Bronchial epithelial cell (primary cell): ENCODE data around the gene FAT2. TPM values are rescaled to one million over a fixed set of nuclear protein-coding genes. Genes with fewer than 3 reads are reported as not detected.

Source experiments
- DNase-seq: peaks from one replicate; pipeline ENCODE4 v3.0.0-alpha.2; 2010; ENCODE audit warnings: low read depth
- FAIRE-seq: peaks from 2 replicates; lab custom pipeline; 2011; peaks lifted over from hg19 to GRCh38; lab: Jason Lieb, UNC
- H3K27me3 ChIP-seq: 2 replicates; pipeline ENCODE4 v1.5.1; 2011; ENCODE audit warnings: low read length; ENCODE audit not compliant: control insufficient read depth, insufficient read depth
- H3K36me3 ChIP-seq: 2 replicates; pipeline ENCODE4 v1.5.1; 2011; ENCODE audit warnings: low read length; ENCODE audit not compliant: control insufficient read depth, insufficient read depth
- H3K4me3 ChIP-seq: 2 replicates; pipeline ENCODE4 v1.5.1; 2011; ENCODE audit warnings: mild to moderate bottlenecking, low read depth, low read length, control low read depth
- total RNA-seq: library from RNA; depleted of rRNA; stranded (reverse); fragments of >200 nt; gene quantifications from 2 replicates; pipeline ENCODE4 v1.2.1, GENCODE V29; 2014
- TF ChIP-seq, protein P1 (sequence below): IDR thresholded peaks from 2 replicates; pipeline ENCODE4 v1.5.1; 2011; ENCODE audit warnings: mild to moderate bottlenecking, moderate library complexity, low read length, control low read depth, inconsistent platforms; ENCODE audit not compliant: insufficient read depth, severe bottlenecking

FAT2 gene
- total RNA-seq, 1 donor from 2014 or later = 34.2 TPM

DNA sequence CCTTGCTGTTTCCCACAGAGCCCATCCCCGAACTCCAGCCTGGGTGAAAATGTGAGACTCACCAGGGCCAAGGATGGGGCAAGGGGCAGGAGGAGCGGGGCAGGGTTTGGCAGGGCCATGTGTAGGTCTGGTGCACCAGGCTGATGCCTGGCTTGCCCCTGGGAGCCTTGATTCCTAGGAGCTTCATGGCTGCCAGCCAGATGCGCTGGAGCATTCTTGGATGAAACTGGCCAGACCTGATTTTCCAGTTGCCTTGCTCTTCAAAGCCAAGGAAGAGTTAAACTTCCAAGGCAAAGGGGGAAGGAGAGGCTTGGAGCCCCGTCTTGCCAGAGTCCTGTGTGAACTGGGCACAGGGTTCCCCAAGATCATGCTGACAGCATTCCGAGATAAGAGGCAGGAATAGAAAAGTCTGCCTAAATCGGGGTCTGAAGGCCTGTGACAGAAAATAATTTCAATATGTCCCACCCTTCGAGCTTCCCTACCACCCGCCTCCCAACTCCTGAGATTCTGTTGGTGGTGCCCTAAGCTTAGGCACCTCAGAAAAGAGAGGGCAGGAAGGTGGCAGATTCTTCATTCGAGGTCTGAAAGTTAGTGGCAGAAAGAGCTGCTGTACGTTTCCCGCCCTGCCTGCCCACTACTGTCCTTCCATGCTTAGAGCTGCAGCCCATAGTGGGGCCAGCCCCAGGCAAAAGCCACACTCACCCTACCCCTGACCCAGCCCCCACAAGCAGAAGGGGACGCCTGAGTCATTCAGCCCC, 20.4 kb downstream of the FAT2 start:
- TF ChIP-seq, protein P1, sequence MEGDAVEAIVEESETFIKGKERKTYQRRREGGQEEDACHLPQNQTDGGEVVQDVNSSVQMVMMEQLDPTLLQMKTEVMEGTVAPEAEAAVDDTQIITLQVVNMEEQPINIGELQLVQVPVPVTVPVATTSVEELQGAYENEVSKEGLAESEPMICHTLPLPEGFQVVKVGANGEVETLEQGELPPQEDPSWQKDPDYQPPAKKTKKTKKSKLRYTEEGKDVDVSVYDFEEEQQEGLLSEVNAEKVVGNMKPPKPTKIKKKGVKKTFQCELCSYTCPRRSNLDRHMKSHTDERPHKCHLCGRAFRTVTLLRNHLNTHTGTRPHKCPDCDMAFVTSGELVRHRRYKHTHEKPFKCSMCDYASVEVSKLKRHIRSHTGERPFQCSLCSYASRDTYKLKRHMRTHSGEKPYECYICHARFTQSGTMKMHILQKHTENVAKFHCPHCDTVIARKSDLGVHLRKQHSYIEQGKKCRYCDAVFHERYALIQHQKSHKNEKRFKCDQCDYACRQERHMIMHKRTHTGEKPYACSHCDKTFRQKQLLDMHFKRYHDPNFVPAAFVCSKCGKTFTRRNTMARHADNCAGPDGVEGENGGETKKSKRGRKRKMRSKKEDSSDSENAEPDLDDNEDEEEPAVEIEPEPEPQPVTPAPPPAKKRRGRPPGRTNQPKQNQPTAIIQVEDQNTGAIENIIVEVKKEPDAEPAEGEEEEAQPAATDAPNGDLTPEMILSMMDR = no peak
- peak; percentile 88 for FAIRE-seq
- H3K27me3 ChIP-seq = no peaks in the 10 kb centered on the region
- no peak overlapping the region for H3K4me3 ChIP-seq
- DNase-seq = peak; percentile 91
- H3K36me3 ChIP-seq = peaks cover 26% of the 10 kb centered on the region

DNA sequence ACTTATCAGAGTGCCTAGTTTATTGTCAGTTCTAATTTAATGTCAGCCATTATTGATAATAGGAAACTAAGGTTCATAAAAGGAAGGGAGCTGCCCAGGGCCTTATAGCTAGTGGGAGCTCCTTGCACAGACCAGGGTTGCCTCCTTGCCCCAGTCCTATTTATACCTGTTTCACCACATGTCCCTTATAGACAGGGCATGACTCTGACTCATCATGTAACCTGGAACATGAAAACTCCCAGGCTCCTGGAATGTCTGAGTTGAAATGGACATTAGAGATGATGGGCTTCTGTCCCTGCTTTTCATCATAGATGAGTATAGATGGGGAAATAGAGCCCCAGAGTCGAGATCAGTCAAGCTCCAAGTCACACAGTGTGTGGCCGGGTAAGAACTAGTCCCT, 21.1 kb downstream of the FAT2 start:
- DNase-seq (peak; percentile 91), FAIRE-seq (peak; percentile 79)
- peaks cover 28% of the 10 kb centered on the region for H3K36me3 ChIP-seq
- H3K27me3 ChIP-seq = no peaks in the 10 kb centered on the region
- H3K4me3 ChIP-seq = no peak overlapping the region
- TF ChIP-seq, protein P1 = no peak

DNA sequence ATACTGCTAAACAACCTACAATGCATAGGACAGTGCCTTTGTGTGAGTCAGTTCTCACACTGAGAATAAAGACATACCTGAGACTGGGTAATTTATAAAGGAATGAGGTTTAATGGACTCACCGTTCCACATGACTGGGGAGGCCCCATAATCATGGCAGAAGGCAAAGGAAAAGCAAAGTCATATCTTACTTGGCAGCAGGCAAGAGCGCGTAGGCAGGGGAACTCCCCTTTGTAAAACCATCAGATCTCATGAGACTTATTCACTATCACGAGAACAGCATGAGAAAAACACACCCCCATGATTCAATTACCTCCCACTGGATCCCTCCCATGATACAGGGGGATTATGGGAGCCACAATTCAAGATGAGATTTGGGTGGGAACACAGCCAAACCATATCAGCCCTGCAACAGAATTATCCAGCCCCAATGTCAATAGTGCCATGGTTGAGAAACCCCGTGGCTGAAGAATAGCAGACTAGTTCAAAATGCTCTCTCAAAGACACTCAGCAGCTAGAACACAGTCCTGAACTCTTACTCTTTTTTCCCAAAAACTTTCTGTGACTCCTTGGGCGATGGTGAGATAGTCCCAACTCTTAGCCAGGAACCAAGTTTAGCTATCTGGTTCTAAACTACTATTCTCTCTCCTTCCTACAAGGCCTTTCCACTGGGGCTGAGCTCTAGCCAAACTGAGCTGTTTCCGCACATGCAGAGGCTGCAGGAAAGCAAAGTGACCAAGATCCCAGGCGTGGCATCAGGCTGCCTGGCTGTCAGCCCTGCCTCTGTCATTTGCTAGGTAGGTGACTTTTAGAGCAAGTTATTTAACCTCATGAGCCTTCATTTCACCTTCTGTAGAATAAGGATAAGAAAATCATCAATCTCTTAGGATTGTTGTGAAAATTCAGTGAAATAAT, 21.7 kb downstream of the FAT2 start:
- H3K27me3 ChIP-seq = no peaks in the 10 kb centered on the region
- DNase-seq = peak; percentile 89
- H3K4me3 ChIP-seq = no peak overlapping the region
- TF ChIP-seq, protein P1 = no peak
- no peak for FAIRE-seq
- peaks cover 30% of the 10 kb centered on the region for H3K36me3 ChIP-seq

DNA sequence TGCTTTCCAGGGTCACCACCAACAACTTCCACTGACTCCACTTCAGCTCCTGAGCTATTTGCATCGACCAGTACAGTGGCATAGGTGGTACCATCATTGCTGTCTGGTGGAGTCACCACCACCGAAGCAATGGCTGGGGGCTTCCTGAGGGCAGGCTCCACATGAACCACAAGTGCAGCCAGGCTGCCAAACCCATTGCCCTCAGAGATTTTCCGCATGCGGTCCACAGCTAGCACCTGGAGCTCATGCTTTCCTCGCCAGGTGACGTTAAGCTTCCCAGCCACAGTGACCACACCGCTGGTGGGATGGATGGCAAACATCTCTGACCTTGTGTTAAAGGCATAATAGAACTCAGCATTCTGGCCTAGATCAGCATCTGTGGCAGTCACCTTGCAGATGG, 23.1 kb downstream of the FAT2 start:
- FAIRE-seq = peak; percentile 28
- no peak for DNase-seq
- TF ChIP-seq, protein P1 = no peak
- Histone ChIP-seq H3K36me3 (peaks cover 37% of the 10 kb centered on the region), H3K27me3 (no peaks in the 10 kb centered on the region), H3K4me3 (no peak overlapping the region)

DNA sequence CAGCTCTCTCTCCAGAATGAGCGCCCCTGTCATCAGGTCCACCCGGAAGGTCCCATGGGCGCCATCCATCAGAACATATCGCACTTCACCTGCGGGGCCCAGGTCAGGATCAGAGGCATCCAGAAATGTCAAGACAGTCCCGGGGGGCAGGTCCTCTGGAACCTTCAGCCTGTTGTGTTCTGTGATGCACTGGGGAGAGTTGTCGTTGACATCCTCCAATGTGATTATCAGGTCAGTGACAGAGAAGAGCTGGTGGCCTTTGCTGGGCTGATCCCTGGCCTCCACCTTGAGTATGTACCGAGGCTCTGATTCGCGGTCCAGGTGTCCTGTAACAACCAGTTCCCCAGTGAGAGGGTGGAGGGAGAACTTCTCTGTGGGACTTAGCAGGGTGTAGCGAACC, 25.2 kb downstream of the FAT2 start:
- TF ChIP-seq, protein P1 = no peak
- H3K27me3 ChIP-seq = no peaks in the 10 kb centered on the region
- no peak overlapping the region for H3K4me3 ChIP-seq
- peak; percentile 52 for FAIRE-seq
- peaks cover 54% of the 10 kb centered on the region for H3K36me3 ChIP-seq
- DNase-seq = no peak
